Heart left ventricle (tissue), 16 donors: Measurements from ENCODE around the gene KIF21B. TPM values are rescaled to one million over a fixed set of nuclear protein-coding genes. Genes with fewer than 3 reads are reported as not detected.
A peak's percentile ranks its signal among the peaks of the same experiment; 100 is the strongest.
"Not testable (repeated sequence)": the region's sequence is repeated elsewhere in the genome, so short reads cannot be mapped to it uniquely, and the experiment has no call there.

Source experiments
- ATAC-seq, 4 donors: fragments of 200-7000 bp; cut with Tn5 transposase; one replicate each; pipeline ENCODE4 v1.9.1; 2020 to 2022; ENCODE audit warnings: moderate library complexity in 4 of 4, mild to moderate bottlenecking in 3 of 4, moderate number of reproducible peaks in 1 of 4
- DNase-seq, 5 donors: peaks; one replicate each; pipeline ENCODE4 v3.0.0-alpha.2; 2020
- H3K27ac ChIP-seq, 12 donors: fragments of 200-600 bp; sonication (generic) in 4 of 12; one replicate each; pipeline versions ENCODE4 v1.5.0 to v1.8.0; 2016 to 2022; ENCODE audit warnings: mild to moderate bottlenecking in 2 of 12
- H3K27me3 ChIP-seq, 9 donors: fragments of 200-600 bp; sonication (generic) in 2 of 9; one replicate each; pipeline versions ENCODE4 v1.5.1 to v1.8.0; 2016 to 2022; ENCODE audit warnings: mild to moderate bottlenecking in 3 of 9
- H3K36me3 ChIP-seq, 9 donors: fragments of 200-600 bp; sonication (generic) in 2 of 9; one replicate each; pipeline versions ENCODE4 v1.5.0 to v1.8.0; 2018 to 2022; ENCODE audit warnings: mild to moderate bottlenecking in 2 of 9
- H3K4me1 ChIP-seq, 12 donors: fragments of 200-600 bp; sonication (generic) in 4 of 12; one replicate each; pipeline versions ENCODE4 v1.5.0 to v1.8.0; 2016 to 2022; ENCODE audit warnings: mild to moderate bottlenecking in 3 of 12
- H3K4me3 ChIP-seq, 12 donors: fragments of 200-600 bp; sonication (generic) in 4 of 12; one replicate each; pipeline versions ENCODE4 v1.5.0 to v1.8.0; 2017 to 2022; ENCODE audit warnings: mild to moderate bottlenecking in 9 of 12, moderate library complexity in 4 of 12
- H3K9me3 ChIP-seq, 12 donors: fragments of 200-600 bp; sonication (generic) in 4 of 12; one replicate each; pipeline versions ENCODE4 v1.5.0 to v1.8.0; 2016 to 2022; ENCODE audit warnings: mild to moderate bottlenecking in 1 of 12
- CTCF ChIP-seq, 12 donors: fragments of 200-600 bp; sonication (generic) in 4 of 12; IDR thresholded peaks; one replicate each; pipeline versions ENCODE4 v1.5.0 to v1.8.0; 2018 to 2022; ENCODE audit warnings: antibody characterized with exemption in 12 of 12, mild to moderate bottlenecking in 5 of 12
- POLR2A ChIP-seq, 2 donors: fragments of 450-650 bp; IDR thresholded peaks; one replicate each; pipeline ENCODE4 v1.6.1; 2017; ENCODE audit warnings: antibody characterized with exemption in 2 of 2, mild to moderate bottlenecking in 2 of 2, moderate library complexity in 2 of 2
- WGBS, 4 donors: extraction: QIAGEN DNeasy Blood & Tissue Kit in 2 of 4; methylation state at CpG; one replicate each; pipeline versions ENCODE4 v1.1.5 to v1.1.7; 2013 to 2018; 5-methylcytosine and 5-hydroxymethylcytosine counted together
- intact Hi-C, 10 donors: fragments of 100-400 bp; cut with DNase I; formaldehyde crosslinking; loops; one replicate each; pipeline versions ENCODE4 v1.11.1 to v1.14.2; 2022
- polyA plus RNA-seq, 2 donors: library from polyadenylated mRNA; stranded (reverse); fragments of 200-250 nt; gene quantifications; one replicate each; pipeline ENCODE4 v1.2.3, GENCODE V29; 2013
- total RNA-seq, 9 donors: library from RNA; depleted of rRNA in 2 of 9; stranded (reverse); fragments of >200 nt in 2 of 9; fragmentation: NEBNext Ultra II Directional in 3 of 9; extraction: Animal tissue kit (Norgen Biotek cat#: 25700) in 3 of 9; gene quantifications; one replicate each; pipeline versions ENCODE4 v1.1.0 to v1.2.4, GENCODE V29; 2016 to 2023
- donor health status: ischemic (EF 13 %, LVEDD 7.1; RV severe dilation, severe dysfunction).
- donor health status: healthy with polysubstance abuse.
- donor health status: DM: no; HTN: yes; CAD: no.
- donor health status: DM: no; HTN: no; CAD: no.
- donor health status: ischemic (EF 25% LVEDD 6.9; RV normal size, moderate dysfunction).
- donor health status: ischemic (EF 25% LVEDD 5.7; RV mildly dilated, moderate dysfunction).
- donor health status: healthy.
- donor health status: DM: yes; HTN: yes; CAD: no.
- donor health status: ischemic (EF 35%, LVEDD 5.7; RV mildly dilated, moderate dysfunction).
- donor health status: nonischemic (EF 11% LVEDD 7.7; RV severe dilation, severe dysfunction).
- donor health status: DM: yes; HTN: yes; CAD: no.
- donor health status: PGD.
- donor health status: ischemic (EF 29% LVEDD 5.4; RV normal size, mild dysfunction).
- donor health status: nonischemic (EF 23%, LVEDD 6.1; RV moderate dilation, normal function).

Gene KIF21B
- total and polyA plus RNA-seq, 11 donors: 0.21 to 3.6 (median 0.46) TPM

- TF ChIP-seq CTCF (IDR thresholded peaks at IDR 0.05) (no peak), POLR2A (IDR thresholded peaks at IDR 0.05) (no peak)
- no peak for DNase-seq
- intact Hi-C loops: no loop called here
- no peaks in the 10 kb centered on the region for H3K27me3 ChIP-seq
- H3K27ac ChIP-seq: no peak overlapping the region
- ATAC-seq: no peak
- H3K36me3 ChIP-seq: no peaks in the 10 kb centered on the region
- WGBS, 4 donors: 85 to 94% (median 93%) methylated on average over 5 to 8 of the region's 8 CpGs
- peaks cover 0 to 9% (median 2%) of the 10 kb centered on the region in 12 donors for H3K9me3 ChIP-seq
- no peaks in the 10 kb centered on the region for H3K4me1 ChIP-seq
- H3K4me3 ChIP-seq: no peak overlapping the region
These were observed 73.9 kb downstream of the KIF21B start for GRCh38 chr1:200949626-200950025.

- Histone ChIP-seq H3K4me1 (no peaks in the 10 kb centered on the region), H3K9me3 (peaks cover 0 to 9% (median 2%) of the 10 kb centered on the region in 12 donors), H3K36me3 (no peaks in the 10 kb centered on the region), H3K4me3 (no peak overlapping the region), H3K27me3 (no peaks in the 10 kb centered on the region), H3K27ac (no peak overlapping the region)
- TF ChIP-seq CTCF (IDR thresholded peaks at IDR 0.05) (no peak), POLR2A (IDR thresholded peaks at IDR 0.05) (no peak)
- intact Hi-C loops: no loop called here
- WGBS, 4 donors: 87 to 91% (median 90%) methylated on average over 3 of the region's 3 CpGs
- ATAC-seq (no peak), DNase-seq (no peak)
These were observed 76.4 kb downstream of the KIF21B start for GRCh38 chr1:200947059-200947566.

GRCh38 chr1:200945111-200945510, 78.4 kb downstream of the KIF21B start:
- Histone ChIP-seq H3K4me1 (no peaks in the 10 kb centered on the region), H3K27ac (no peak overlapping the region), H3K36me3 (no peaks in the 10 kb centered on the region), H3K27me3 (no peaks in the 10 kb centered on the region), H3K4me3 (no peak overlapping the region), H3K9me3 (peaks cover 0 to 26% (median 2%) of the 10 kb centered on the region in 12 donors)
- TF ChIP-seq CTCF (IDR thresholded peaks at IDR 0.05): no peak
- no peak for TF ChIP-seq POLR2A (IDR thresholded peaks at IDR 0.05)
- intact Hi-C loops: no loop called here
- WGBS, 4 donors: 55 to 67% (median 64%) methylated on average over 3 of the region's 3 CpGs
- DNase-seq: no peak
- ATAC-seq: no peak

- DNase-seq: peak in 1 of 5 donors; percentile 11
- no peak for ATAC-seq
- Histone ChIP-seq H3K4me3 (no peak overlapping the region), H3K36me3 (no peaks in the 10 kb centered on the region), H3K27me3 (no peaks in the 10 kb centered on the region), H3K27ac (no peak overlapping the region), H3K4me1 (no peaks in the 10 kb centered on the region), H3K9me3 (peaks cover 0 to 21% (median 0%) of the 10 kb centered on the region in 12 donors)
- intact Hi-C loops: no loop called here
- WGBS, 4 donors: 61 to 72% (median 67%) methylated on average over 4 of the region's 4 CpGs
- no peak for TF ChIP-seq POLR2A (IDR thresholded peaks at IDR 0.05)
- TF ChIP-seq CTCF (IDR thresholded peaks at IDR 0.05): no peak
These were observed 84.6 kb downstream of the KIF21B start for GRCh38 chr1:200938955-200939354.

GRCh38 chr1:200935286-200935962, 88.1 kb downstream of the KIF21B start:
- H3K9me3 ChIP-seq, H3K27me3 ChIP-seq, H3K27ac ChIP-seq, intact Hi-C loops, H3K4me3 ChIP-seq, ATAC-seq, DNase-seq, H3K4me1 ChIP-seq, H3K36me3 ChIP-seq: not testable (repeated sequence)
- 91 to 94% (median 93%) methylated on average over 18 of the region's 18 CpGs for WGBS, 4 donors
